ENCODE data around the gene SLC2A14.
"Not testable (repeated sequence)": the region's sequence is repeated elsewhere in the genome, so short reads cannot be mapped to it uniquely, and the experiment has no call there.

The SLC2A14 gene

DNA sequence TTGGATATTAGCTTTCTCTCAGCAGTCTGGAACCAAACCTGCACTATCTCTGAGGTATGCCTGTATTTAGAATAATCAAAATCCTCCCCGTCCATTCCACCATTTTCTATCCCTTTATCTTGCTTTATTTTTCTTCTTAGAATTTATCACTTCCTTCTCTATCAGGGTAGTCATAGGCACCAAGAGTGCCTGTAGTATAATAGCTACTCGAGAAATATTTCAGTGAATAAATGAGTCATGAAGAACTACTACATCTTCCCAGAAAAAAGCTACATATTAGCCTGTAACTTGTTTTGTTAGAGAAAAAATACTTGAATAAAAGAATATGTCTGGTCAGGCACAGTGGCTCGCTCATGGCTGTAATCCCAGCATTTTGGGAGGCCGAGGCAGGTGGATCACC, 4.3 kb downstream of the SLC2A14 start:
- no peak for DNase-seq

- no peak for DNase-seq
Measured at GRCh38 chr12:7864601-7865150, 8.0 kb downstream of the SLC2A14 start.

GRCh38 chr12:7862814-7863348, 9.8 kb downstream of the SLC2A14 start:
- DNase-seq = peak; percentile 9

DNA sequence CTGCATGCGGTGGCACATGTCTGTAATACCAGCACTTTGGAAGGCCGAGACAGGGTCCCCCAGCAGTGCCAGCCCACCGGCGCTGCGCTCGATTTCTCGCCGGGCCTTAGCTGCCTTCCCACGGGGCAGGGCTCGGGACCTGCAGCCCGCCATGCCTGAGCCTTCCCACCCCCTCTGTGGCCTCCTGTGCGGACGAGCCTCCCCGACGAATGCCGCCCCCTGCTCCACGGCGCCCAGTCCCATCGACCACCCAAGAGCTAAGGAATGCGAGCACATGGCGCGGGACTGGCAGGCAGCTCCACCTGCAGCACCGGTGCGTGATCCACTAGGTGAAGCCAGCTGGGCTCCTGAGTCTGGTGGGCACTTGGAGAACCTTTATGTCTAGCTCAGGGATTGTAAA, 10.4 kb downstream of the SLC2A14 start:
- DNase-seq = not testable (repeated sequence)

GRCh38 chr12:7859552-7859951, 13.2 kb downstream of the SLC2A14 start:
- DNase-seq = no peak

GRCh38 chr12:7857971-7858370, 14.7 kb downstream of the SLC2A14 start:
- DNase-seq = no peak

DNA sequence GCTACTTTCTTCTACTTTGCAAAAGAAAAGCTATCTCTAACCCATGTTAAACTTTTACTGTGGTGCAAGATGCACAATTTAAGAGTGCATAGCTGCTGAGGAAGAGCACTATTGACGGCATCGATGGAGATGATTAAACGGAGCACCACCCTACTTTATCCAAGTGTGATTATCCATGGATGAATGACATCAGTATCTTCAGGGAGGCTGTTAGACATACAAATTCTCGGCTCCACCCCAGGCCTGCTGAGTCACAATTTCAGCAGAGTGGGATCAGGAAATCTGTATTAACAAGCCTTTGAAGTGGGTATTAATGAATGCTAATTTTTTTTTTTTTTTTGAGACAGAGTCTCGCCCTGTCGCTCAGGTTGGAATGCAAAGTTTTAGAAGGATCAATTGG, 16.2 kb downstream of the SLC2A14 start:
- DNase-seq = no peak

- DNase-seq = no peak
Measured at GRCh38 chr12:7853557-7853956, 19.2 kb downstream of the SLC2A14 start.

DNA sequence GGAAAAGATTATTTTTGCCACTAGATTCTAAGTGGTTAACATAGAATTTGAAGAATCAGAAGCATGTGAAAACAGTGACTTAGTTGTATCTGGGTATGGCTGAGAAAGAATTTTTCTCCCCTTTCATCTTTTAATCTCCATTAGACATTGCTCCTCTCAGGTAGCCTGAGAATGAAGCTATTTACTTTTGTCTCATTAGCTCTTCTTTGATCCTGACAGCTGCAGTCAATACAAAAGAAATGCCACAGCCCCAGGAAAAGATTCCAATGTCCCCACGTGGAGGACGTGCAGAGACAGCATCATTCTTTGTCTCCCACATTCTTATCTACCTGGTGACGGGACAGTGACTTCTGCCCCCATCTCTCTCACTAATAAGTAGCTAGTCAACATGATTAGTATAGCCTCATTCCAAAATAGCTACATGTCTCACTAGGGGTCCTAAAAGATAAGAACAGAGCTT, 21.1 kb downstream of the SLC2A14 start:
- DNase-seq = not testable (repeated sequence)

- not testable (repeated sequence) for DNase-seq
Measured at GRCh38 chr12:7850099-7850498, 22.6 kb downstream of the SLC2A14 start.

- DNase-seq = not testable (repeated sequence)
Measured at GRCh38 chr12:7848098-7848422, 24.7 kb downstream of the SLC2A14 start.

- DNase-seq = not testable (repeated sequence)
Measured at GRCh38 chr12:7847226-7848097, 25.3 kb downstream of the SLC2A14 start.

- DNase-seq = no peak
Measured at GRCh38 chr12:7844116-7844515, 28.6 kb downstream of the SLC2A14 start.

GRCh38 chr12:7843583-7843982, 29.1 kb downstream of the SLC2A14 start:
- not testable (repeated sequence) for DNase-seq

DNA sequence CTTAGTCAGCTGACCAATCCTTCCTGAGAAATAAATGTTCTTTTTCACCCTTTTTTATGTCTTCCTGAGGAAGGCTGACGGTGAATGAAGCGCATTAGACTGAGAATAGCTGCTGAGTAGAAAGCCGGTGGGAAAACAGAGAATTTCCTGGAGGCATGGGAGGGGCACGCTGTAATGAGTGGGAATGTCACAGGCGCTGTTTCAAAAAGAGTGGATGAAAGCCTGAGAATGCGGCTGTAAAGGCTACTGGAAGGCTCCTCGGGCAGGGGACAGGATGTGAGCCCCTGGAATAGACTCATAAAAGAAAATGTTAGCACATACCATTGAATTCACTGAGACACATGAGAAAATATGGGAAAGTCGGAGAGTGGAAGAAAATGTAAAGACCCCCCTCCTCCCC, 29.6 kb downstream of the SLC2A14 start:
- not testable (repeated sequence) for DNase-seq

DNA sequence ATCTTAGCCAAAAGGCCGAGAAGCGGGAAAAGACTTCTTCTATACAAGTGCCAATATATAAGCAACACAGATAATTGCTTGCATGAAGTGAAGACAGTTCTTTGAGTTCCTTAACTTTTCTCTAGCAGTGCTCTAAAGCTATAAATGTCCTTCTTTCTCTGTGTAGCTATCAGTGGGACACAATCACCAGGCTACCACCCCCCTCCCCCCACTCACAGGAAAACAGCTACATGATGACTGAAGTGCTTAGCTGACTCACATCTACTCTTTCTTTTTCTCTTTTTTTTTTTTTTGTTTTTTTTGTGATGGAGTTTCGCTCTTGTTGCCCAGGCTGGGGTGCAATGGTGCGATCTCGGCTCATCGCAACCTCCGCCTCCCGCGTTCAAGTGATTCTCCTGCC, 30.3 kb downstream of the SLC2A14 start:
- not testable (repeated sequence) for DNase-seq

DNA sequence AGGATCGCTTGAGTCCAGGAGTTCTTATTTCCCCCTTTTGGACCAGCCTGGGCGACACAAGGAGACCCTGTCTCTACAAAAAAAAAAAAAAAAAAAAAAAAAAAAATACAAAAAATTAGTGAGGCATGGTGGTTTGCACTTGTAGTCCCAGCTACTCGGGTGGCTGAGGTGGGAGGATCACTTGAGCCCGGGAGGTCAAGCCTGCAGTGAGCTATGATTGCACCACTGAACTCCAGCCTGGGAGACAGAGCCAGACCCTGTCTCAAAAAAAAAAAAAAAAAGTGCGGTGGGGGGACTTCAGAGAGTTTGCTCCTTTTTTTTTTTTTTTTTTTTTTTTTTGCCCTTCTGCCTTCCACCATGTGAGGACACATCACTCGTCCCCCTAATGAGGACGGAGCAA, 32.9 kb downstream of the SLC2A14 start:
- not testable (repeated sequence) for DNase-seq

GRCh38 chr12:7839226-7839625, 33.5 kb downstream of the SLC2A14 start:
- DNase-seq = not testable (repeated sequence)

GRCh38 chr12:7837366-7837765, 35.3 kb downstream of the SLC2A14 start:
- no peak for DNase-seq

DNA sequence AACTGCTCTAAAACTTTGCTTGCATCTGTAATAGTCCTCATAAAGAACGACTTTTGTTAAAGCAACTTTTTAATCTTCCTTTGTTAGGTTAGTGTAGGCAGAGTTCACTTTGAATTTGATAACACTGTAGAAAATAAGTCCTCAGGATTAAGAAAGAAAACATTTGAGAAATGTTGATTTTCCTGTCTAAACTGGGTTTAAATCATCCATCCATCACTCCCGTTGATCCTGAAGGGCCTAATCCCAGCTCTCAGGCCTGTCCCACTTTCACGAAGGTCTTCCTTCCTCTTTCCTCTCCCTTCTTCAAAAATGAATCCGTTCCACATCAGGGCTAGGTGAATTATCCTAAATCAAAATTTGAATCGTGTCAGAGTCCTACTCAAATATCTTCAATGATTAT, 36.9 kb downstream of the SLC2A14 start:
- no peak for DNase-seq

DNA sequence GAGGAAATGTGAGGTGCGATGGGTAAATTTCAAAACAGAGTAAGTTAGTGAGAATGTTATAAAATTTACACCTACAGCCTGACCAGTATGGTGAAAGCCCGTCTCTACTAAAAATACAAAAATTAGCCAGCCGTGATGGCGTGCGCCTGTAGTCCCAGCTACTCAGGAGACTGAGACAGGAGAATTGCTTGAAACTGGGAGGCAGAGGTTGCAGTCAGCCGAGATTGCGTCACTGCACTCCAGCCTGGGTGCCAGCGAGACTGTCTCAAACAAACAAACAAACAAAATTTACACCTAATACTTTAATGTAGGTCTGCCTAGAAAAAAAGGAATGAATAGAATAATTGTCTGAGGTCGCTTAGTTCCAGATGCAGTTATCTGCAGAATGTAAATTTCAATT, 37.6 kb downstream of the SLC2A14 start:
- DNase-seq = no peak

DNA sequence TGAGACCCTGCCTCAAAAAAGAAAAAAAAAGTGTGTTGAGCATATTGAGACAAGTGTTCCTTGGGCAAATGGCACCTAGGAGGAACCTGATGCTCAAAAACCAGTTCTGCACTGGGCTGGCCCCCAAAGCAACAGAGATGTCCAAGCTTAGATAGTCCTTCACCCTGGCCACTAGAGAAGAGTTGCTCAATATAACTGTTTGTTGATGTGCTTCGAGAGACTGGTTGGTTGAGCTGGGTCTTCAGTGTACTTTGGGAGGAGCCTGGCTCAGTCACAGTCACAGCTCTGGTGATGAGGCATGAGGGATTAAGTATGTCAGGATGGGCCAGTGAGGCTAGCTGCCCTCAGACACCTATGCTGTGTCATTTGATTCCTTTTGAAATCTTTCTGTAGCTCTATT, 38.0 kb downstream of the SLC2A14 start:
- no peak for DNase-seq

- DNase-seq = no peak
Measured at GRCh38 chr12:7833831-7834230, 38.9 kb downstream of the SLC2A14 start.

DNA sequence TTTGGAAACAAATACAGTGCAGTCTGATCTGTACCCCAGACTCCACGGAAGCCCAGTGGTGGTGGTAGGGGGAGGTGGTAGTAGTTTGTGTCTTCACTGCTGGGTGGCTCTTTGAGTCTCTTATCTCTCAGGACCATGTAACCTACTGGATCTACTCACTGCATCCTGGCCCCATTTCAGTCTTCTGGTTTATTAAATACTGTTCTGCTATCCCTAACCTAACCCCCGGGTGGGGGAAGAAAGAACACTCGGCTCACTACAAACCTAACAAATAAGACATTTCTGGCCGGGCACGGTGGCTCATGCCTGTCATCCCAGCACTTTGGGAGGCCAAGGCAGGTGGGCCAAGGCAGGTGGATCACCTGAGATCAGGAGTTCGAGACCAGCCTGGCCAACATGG, 39.5 kb downstream of the SLC2A14 start:
- not testable (repeated sequence) for DNase-seq

Data from activated CD4-positive, alpha-beta T cell treated with anti-CD3 and anti-CD28 coated beads, Interleukin-2, amount 50 U/mL, for 1 hour (primary cell).